ENCODE measurements around the gene RTBDN. TPM values are rescaled to one million over a fixed set of nuclear protein-coding genes. Genes with fewer than 3 reads are reported as not detected.

The RTBDN gene
- total and polyA plus RNA-seq, 10 of the 15 experiments (the other 5 are each of a cell fraction or from before 2014, with no cell fraction given): 0.45 TPM; not detected in 9

- POLR2A ChIA-PET: interaction anchor here (0.6 to 3.4 kb wide), 4 partner anchors 8 to 366 kb away, joined by 3 to 66 read pairs (median 4); no protein-coding TSS in a partner anchor
- SMC1A ChIA-PET (ENCODE audit: uncharacterized antibody, unreplicated experiment): interaction anchor here (1.4 to 4.1 kb wide), 3 partner anchors 12 to 29 kb away, joined by 3 to 28 read pairs (median 4); no protein-coding TSS in a partner anchor
- H3K4me3 ChIP-seq: peak overlapping the region; percentile 90
- BruUV-seq (replicated peaks): no TSS peak
- ATAC-seq: no peak
- H3K36me3 ChIP-seq (ENCODE audit: control insufficient read depth in 2 of 2, insufficient read depth in 2 of 2, low read length in 1 of 2): no peaks in the 10 kb centered on the region
- WGBS (ENCODE audit: insufficient coverage, insufficient replicate concordance, low lambda C conversion rate, missing lambda C conversion rate): under 1% methylated on average over 45 of the region's 46 CpGs
- H3K27ac ChIP-seq (ENCODE audit: control insufficient read depth, insufficient read depth): peak overlapping the region; percentile 99
- RAD21 ChIA-PET (ENCODE audit: unreplicated experiment): interaction anchor here (0.6 to 4.5 kb wide), 4 partner anchors 11 to 101 kb away, joined by 3 to 49 read pairs (median 4); no protein-coding TSS in a partner anchor
- no peaks in the 10 kb centered on the region for H4K20me1 ChIP-seq (ENCODE audit: control insufficient read depth, insufficient read depth)
- FAIRE-seq: no peak
- H3K79me2 ChIP-seq (ENCODE audit: control insufficient read depth, insufficient read depth, low read length): peaks cover 42% of the 10 kb centered on the region
- in situ Hi-C loops (cut with MboI): no loop called here
- H3K27me3 ChIP-seq (replicated peaks in 1 of 2; ENCODE audit: control insufficient read depth in 2 of 2, insufficient read depth in 2 of 2, low read length in 1 of 2): no peaks in the 10 kb centered on the region
- H3K4me1 ChIP-seq (ENCODE audit: control insufficient read depth, insufficient read depth, low read length): peaks cover 55% of the 10 kb centered on the region
- no peaks in the 10 kb centered on the region; the same call in 2 of the 3 replicates for H3K9me3 ChIP-seq (replicated peaks; ENCODE audit: control insufficient read depth, insufficient read depth, low read length)
- H2AFZ ChIP-seq (ENCODE audit: control insufficient read depth, low read depth, low read length): no peak overlapping the region; the same call in none of the 2 replicates
- peak overlapping the region; percentile 97 for H3K9ac ChIP-seq (ENCODE audit: control insufficient read depth, insufficient read depth, low read length)
- intact Hi-C loops (cut with micrococcal nuclease; ENCODE audit: unreplicated experiment): loop anchor here (5.0 to 10.0 kb wide), 2 partner anchors 148 to 1694 kb away; partner anchors contain the start of gene CALR
- CTCF ChIA-PET: interaction anchor here (1.4 to 4.2 kb wide), 3 partner anchors 7 to 24 kb away, joined by 8 to 44 read pairs (median 22); no protein-coding TSS in a partner anchor
- H3K4me2 ChIP-seq (ENCODE audit: control insufficient read depth, insufficient read depth): peak overlapping the region; percentile 97
- DNase-seq (ENCODE audit: low read depth, low spot score): no peak
- TF ChIP-seq RFX5 (IDR thresholded peaks at IDR 0.05; ENCODE audit: low read depth, low read length) (no peak), EGR1 (IDR thresholded peaks at IDR 0.05; ENCODE audit: borderline replicate concordance in 1 of 2, low read depth in 2 of 2, low read length in 2 of 2) (peak in 1 of 2 experiments; percentile 27; a peak in 1 of 3 replicates), IKZF1 (conservative IDR thresholded peaks at IDR 0.05) (peak; percentile 49), ZNF687 (IDR thresholded peaks at IDR 0.05) (peak; percentile 28; the same call in 1 of the 2 replicates), CHD2 (IDR thresholded peaks at IDR 0.05; ENCODE audit: borderline replicate concordance, low read depth, low read length) (no peak), POLR2A (IDR thresholded peaks at IDR 0.05; ENCODE audit: low read depth, low read length) (peak; percentile 75), TCF7 (IDR thresholded peaks at IDR 0.05; ENCODE audit: borderline replicate concordance) (no peak), RELB (IDR thresholded peaks at IDR 0.05; ENCODE audit: low read depth) (peak; percentile 4; the same call in 1 of the 2 replicates), BCL3 (IDR thresholded peaks at IDR 0.05; ENCODE audit: borderline replicate concordance, insufficient read depth, low read depth, low read length, poor library complexity, severe bottlenecking) (peak; percentile 31), SMARCA5 (IDR thresholded peaks at IDR 0.05) (peak; percentile 88), NBN (IDR thresholded peaks at IDR 0.05) (peak; percentile 90; the same call in 1 of the 2 replicates)
Observed at GRCh38 chr19:12789098-12789903, 45.1 kb downstream of the RTBDN start.
